ENCODE data around the gene ADAMTS19.

Gene ADAMTS19

GRCh38 chr5:129771058-129771838 lies 311.1 kb downstream of the ADAMTS19 start:
- DNase-seq = peak; percentile 12 to 72

GRCh38 chr5:129773376-129773775 lies 313.3 kb downstream of the ADAMTS19 start:
- no peak for DNase-seq

GRCh38 chr5:129781594-129781993 lies 321.5 kb downstream of the ADAMTS19 start:
- DNase-seq = no peak
